SKM-1 (cell line): Measurements from ENCODE around the gene KRTAP10-9.
"Not testable (repeated sequence)": the region's sequence is repeated elsewhere in the genome, so short reads cannot be mapped to it uniquely, and the experiment has no call there.

ENCODE experiments used
- DNase-seq: peaks from one replicate; lab custom pipeline; 2025; ENCODE audit not compliant: unreplicated experiment; lab: John Stamatoyannopoulos, UW

KRTAP10-9 gene

DNA sequence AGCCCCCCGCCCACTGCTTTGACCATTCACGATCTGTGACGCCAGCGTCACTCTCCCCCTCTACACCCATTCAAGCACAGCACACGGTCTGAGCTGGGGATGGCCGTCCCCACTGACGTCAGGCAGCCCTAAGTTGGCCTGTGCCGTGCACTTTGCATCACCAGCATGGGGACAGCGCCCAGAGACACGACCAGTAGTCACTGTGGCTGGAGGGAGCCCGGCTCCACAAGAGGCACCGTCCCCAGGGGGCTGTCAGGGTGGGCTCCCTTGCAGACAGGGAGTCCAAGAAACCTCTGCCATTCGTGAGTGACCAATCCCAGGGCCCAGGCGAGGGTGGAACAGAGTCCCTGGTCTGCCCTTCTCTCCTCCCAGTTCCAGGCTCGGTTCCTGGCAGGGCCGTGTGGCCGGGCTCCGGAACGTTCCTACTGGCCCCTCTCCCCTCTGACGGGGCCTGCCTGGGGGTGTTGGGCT lies 12.7 kb upstream of the KRTAP10-9 start:
- DNase-seq: no peak

DNA sequence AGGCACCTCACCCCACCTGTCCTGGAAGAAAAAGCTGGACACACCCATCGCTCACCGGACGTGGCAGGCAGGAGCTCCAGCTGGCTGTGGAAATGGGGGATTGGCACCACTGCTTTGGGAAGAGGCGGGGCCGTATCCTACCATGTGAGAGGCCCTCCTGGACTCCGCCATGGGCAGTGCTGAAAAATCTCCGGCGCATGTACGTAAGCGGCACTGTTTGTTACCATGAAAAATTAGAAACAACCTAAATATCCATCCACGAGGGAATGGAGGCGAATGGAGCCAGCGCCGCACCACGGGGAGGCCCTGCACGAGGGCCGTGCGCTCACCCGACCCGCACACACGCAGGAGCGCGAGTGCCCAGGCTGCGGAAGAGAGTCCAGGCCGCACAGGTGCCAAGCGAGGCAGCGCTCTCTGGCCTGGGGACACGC lies 11.9 kb upstream of the KRTAP10-9 start:
- DNase-seq: no peak

DNA sequence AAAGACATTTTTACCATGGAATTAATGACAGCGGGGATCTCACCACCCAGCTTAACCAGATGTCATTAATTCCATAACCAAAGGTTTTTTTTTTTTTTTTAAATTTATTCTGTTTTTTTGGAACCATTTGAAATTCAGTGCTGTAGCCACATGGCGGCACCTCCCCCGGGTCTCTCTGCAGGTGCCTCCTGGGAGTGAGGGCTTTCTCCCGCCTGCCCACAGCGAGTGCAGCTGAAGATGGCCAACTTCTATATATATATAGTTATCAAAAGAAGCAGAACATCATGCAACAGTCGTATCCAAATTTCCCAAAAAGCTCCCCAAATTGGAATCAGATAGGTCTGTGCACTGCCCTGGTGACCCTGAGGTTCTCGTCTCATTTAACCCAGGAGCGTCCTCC lies 11.4 kb upstream of the KRTAP10-9 start:
- no peak for DNase-seq

DNA sequence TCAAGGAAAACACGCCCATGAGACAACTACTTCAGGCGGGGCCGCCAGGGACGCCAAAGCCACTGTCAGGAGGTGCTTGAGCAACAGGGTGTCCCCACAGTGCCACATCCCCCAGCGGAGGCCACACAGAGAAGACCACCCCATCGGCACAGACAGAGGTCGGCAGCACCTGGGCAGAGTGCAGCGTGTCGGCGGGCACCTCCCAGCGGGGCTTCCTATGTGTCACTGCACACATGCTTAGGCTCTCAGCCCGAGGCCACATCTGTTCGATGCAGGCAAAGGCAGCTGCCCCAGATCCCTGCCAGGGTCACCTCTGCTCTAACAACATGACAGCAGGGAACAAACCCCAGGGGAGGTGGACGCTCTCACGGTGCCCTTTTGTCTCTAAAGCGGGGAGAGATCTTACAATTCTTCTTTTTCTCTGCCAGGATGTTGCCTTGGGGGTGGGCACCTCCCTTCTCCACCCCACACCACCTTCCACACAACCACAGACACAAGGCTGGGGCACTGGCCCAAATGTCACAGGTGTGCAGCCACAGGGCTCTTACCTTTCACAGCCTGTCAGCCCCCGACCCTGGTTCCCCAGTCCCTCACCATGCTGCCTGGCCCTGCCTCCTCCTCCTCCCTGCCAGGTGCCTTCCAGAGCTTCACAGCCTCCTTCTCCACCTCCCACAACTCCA lies 10.8 kb upstream of the KRTAP10-9 start:
- DNase-seq: no peak

DNA sequence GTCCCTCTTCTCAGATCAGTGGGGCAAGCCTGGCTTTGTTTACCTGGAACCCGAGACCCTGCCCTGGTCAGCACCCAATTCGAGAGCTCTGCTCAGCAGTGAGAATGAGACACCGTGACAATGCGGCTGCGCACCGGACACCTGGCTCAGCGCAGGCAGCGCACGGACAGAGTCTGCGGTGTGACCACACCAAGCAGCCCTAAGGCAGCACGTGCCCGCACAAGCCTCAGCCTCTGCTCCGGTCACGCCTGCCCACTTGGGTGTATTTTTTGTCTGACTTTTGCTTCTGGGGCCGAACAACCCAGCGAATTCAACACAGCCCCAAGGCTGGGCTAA lies 10.3 kb upstream of the KRTAP10-9 start:
- no peak for DNase-seq

DNA sequence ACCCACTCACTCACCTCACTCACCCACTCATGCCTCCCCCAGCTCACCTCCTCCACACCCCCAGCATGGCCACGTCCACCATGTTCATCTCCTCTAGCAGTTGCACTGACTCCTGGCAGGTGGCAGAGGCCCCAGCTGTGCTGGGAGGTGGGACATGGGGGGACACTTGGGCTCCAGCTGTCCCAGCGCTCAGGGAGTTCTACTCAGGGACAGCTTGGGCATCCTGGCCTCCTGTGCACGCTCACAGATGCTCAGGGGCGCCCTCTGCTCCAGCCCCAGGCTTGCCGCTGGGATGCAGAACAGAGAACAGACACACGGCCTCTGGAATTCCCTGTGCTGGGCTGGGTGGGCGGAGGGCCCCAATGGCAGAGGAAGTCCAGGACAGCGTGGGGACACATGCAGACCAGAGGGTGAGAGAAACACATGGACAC lies 9.8 kb upstream of the KRTAP10-9 start:
- DNase-seq: no peak

DNA sequence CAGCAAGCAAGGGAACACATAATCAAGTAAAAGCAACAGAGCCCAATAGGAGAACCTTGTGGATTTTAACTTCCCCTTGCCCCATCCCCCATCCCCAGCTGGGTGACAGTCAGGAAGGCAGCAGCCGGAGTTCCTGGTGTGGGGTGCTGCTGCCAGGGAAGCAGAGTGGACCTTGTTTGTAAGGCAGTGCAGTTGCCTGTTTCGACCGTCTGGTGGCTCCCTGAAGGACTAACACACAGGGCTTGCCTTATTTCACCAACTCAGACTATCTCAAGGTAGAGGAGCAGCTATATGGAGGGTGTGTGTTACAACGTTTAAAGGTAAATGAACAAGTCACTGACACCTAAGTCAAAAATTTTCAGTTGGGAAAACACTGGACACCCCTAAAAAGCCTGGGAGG lies 8.4 kb upstream of the KRTAP10-9 start:
- DNase-seq: peak; percentile 21

DNA sequence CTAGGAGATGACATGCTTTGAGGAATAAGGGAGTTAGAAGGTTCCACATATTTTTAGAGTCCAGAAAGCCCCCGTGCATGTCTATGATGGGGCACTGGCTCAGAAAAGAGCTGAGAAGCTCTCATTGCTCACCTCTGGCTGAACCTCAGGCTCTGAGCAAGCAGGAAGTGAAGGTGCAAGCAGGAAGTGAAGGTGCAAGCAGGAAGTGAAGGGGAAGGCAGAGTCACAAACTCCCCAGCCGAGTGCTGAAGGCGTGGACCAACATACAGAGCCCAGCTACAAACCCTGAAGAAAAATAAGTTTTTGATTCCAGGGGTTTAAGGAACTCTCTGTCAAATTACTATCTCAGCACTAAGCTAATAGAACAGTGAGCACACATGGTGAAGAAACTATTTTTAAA lies 8.0 kb upstream of the KRTAP10-9 start:
- DNase-seq: no peak

DNA sequence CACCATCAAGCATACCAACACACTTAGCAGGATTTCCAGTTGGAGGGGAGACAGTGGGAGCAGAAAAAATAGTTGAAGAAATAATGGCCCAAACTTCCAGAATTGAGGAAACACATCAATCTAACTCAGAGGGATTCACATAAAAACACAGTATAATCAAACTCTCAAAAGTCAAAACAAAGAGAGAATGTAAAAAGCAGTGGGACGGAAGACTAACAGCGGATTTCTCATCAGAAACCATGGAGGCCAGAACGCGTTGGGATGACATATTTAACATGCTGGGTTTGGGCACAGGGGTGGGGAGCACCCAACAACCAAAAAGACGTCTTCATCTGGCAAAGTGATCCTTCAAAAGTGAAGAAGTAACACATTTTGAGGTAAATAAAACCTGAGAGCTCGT lies 7.0 kb upstream of the KRTAP10-9 start:
- no peak for DNase-seq

DNA sequence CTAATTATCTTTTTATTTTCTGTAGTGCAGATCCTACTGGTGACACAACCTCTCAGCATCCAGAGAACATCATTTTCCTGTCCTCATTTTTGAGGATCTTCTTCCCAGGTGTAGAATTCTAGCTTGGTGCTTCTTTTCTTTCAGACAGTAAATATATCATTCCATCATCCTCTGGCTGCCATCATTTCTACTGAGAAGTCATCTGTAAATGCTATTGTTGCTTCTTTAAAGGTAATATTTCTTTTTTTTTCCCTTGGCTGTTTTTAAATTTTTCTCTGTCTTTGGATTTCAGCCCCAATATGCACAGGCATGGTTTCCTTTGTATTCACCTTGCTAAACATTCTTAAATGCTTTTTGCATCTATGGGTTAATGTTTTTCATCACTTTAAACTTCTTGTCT lies 3.3 kb upstream of the KRTAP10-9 start:
- no peak for DNase-seq

DNA sequence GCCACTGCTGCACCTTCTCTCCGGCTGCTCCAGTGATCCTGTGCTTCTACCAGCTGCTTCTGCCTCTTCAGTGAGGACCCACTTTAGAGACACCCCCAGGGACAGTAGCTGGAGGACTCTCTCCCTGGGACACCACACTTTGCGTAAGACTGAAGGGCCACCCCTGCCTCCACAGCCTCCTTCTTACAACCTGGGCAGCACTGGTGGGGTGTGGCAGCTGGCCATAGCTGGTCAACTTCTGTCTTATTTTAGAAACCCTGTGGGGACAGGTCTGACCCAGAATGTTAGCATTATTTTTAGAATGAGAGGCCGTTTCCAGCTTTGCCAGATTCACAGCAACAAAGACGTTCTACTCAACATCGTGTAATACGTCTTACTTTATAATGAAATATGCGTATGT lies 1.1 kb upstream of the KRTAP10-9 start:
- DNase-seq: no peak

DNA sequence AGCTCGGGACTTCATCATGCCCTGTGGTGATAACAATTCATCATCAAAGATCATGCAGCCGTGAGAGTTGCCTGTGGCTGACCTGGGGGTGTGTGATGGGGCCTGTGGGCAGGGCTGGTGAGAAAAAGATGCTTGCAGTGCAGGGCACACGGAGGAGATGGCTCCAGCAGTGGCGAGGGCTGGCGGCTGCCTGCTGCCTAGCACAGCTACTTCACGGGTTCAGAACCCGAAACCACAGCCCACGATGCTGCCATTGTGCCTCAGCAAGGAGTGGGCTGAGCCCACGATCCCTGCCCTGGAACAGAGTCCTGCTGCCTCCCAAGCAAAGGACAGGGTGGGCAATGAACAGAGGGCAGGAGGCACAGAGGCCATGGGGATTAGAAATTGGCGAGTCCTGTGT lies 631 bp upstream of the KRTAP10-9 start:
- DNase-seq: no peak

DNA sequence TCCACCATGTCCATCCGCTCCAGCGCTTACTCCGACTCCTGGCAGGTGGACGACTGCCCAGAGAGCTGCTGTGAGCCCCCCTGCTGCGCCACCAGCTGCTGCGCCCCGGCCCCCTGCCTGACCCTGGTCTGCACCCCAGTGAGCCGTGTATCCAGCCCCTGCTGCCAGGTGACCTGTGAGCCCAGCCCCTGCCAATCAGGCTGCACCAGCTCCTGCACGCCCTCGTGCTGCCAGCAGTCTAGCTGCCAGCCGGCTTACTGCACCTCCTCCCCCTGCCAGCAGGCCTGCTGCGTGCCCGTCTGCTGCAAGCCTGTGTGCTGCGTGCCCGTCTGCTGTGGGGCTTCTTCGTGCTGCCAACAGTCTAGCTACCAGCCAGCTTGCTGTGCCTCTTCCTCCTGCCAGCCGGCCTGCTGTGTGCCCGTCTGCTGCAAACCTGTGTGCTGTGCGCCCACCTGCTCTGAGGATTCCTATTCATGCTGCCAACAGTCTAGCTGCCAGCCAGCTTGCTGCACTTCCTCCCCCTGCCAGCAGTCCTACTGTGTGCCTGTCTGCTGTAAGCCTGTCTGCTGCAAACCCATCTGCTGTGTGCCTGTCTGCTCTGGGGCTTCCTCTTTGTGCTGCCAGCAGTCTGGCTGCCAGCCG lies 409 bp downstream of the KRTAP10-9 start:
- DNase-seq: not testable (repeated sequence)

DNA sequence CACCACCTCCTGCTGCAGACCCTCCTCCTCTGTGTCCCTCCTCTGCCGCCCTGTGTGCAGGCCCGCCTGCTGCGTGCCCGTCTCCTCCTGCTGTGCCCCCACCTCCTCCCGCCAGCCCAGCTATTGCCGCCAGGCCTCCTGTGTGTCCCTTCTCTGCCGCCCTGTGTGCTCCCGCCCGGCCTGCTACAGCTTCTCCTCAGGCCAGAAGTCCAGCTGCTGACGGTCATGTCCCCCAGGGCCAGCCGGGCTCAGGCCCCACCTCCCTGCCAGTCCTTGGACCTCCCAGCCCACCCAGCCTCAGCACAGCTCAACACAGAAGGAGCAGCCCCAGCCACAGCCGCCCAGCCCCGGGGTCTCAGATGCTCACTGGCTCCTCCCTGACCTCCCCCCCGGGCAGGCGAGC lies 939 bp downstream of the KRTAP10-9 start:
- not testable (repeated sequence) for DNase-seq

DNA sequence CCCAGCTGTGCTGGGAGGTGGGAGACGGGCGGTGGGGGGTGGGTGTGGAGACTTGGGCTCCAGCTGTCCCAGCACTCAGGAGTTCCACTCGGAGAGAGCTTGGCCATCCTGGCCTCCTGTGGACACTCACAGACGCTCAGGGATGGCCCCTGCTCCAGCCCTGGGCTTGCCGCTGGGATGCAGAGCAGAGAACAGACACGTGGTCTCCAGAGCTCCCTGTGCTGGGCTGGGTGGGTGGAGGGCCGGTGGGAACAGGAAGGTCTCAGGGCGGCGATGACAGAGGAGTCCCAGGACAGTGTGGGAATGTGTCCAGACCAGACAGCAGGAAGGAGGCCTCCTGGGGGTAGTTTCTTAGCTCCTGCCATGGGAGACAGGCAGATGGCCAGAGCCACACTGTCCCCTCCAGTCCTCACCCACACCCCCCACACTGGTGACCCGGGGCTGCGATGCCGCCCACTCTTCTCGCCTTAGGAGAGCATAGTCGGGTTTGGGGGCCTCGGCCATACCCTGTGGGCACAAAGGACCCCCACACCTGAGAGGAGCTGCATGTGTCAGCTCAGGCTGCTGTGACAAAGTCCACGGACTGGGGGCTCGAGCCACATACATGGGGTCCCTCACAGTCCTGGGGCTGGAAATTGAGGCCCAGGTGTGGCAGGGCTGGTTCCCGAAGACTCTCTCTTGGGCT lies 2.0 kb downstream of the KRTAP10-9 start:
- DNase-seq: no peak

DNA sequence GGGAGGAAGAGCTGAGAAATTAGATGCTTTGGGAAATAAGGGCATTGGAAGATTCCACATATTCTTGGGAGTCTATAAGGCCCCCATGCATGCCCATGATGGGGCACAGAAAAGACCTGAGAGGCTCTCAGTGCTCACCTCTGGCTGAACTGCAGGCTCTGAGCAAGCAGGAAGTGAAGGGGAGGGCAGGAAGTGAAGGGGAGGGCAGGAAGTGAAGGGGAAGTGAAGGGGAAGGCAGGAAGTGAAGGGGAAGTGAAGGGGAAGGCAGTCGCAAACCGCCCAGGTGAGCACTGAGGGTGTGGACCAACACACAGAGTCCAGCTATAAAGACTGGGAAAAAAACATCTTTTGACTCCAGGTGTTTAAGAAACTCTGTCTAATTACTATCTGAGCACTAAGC lies 3.5 kb downstream of the KRTAP10-9 start:
- DNase-seq: no peak

DNA sequence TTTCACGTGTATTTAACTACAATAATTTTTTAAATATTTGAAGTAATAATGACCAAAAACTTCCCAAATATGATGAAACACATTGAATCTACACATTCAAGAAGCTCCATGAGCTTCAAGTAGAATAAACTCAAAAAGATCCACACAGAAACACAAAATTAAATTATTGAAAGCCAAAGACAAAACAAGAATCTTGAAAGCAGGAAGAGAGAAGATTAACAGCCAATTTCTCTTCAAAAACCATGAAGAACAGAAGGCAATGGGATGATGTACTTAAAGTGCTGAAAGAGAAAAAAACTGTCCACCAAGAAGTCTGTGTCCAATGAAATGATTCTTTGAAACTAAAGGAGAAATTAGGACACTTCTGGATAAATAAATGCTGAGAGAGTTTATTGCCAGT lies 5.2 kb downstream of the KRTAP10-9 start:
- no peak for DNase-seq

DNA sequence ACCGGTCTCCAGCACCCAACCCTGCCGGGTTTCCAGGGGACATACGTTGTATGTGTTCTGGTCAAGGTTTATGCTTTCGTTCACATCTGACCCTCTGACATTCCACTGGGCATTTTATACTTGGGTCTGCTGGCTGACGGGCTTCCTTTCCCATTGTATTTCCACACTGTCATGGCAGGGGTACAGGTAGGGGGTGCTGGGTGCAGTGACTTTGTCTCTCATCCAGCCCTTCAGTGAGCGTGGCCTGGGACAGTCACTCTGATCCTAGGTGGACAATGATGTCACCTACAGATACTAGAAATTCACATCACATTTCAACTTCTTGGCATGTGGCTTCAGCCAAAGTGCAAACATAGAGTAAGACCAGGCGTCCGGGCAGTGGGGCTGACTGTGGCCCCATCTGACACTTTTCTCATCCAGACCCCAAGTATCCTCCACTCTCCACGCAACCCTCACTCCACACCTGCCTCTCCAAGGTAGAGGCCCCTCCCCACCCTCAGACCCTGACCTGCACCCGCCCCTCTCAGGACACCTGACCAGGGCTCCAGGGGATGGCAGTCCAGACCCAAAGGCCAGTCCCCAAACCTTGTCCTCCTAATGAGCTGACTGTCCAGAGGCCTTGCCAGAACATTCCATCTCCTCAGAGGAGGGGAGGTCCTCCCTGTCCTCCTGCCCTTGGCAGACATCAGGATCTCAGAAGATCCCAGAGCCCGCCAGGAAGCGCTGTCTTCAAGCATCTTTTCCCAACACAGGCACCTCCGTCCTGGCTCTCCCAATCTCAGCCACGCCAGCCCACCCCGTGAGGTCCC lies 9.5 kb downstream of the KRTAP10-9 start:
- no peak for DNase-seq

DNA sequence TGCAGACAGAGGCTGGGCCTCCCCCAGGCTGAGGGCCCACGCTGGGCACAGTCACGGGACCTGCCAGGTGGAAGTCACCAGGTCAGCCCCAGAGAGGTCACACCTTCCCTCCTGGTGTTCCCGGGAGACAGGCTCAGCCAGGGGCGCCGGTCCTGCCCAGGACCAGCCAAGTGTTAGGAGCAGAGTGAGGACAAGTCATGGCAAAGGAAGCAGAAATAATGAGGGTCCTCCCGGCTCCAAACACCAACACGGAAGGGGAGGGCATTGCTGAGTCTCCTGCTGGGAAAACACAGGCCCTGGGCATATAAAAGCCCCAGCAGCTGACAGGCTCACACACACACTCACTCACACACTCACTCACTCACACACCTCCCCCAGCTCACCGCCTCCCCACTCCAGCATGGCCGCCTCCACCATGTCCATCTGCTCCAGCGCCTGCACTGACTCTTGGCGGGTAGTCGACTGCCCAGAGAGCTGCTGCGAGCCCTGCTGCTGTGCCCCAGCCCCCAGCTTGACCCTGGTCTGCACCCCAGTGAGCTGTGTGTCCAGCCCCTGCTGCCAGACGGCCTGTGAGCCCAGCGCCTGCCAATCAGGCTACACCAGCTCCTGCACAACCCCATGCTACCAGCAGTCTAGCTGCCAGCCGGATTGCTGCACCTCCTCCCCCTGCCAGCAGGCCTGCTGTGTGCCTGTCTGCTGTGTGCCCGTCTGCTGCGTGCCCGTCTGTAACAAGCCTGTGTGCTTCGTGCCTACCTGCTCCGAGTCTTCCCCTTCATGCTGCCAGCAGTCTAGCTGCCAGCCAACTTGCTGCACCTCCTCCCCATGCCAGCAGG lies 10.3 kb downstream of the KRTAP10-9 start, which contains the start of gene KRTAP10-10:
Gene KRTAP10-10, plus strand, starts transcription at position 339 of the 833 bp plus-strand sequence. Its CDS starts 62 bp downstream, at position 401.
- DNase-seq: no peak

DNA sequence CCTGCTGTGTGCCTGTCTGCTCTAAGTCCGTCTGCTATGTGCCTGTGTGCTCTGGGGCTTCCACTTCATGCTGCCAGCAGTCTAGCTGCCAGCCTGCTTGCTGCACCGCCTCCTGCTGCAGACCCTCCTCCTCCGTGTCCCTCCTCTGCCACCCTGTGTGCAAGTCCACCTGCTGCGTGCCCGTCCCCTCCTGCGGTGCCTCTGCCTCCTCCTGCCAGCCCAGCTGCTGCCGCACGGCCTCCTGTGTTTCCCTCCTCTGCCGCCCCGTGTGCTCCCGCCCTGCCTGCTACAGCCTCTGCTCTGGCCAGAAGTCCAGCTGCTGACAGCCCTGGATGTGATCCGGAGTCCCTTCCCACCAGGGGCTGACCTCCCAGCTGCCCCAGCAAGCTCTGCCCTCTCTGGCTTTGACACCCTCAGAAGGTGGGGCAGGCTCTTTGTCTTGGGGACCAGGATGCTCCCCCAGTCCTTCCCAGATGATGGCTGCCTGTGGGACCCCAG lies 11.0 kb downstream of the KRTAP10-9 start:
- DNase-seq: not testable (repeated sequence)
